ENCODE data around the gene SLC8A1. TPM values are rescaled to one million over a fixed set of nuclear protein-coding genes. Genes with fewer than 3 reads are reported as not detected.

The SLC8A1 gene
- total and polyA plus RNA-seq, 2 donors (not counting 1 experiment from before 2014, with no cell fraction given) = 0.07 to 0.20 TPM

GRCh38 chr2:40271094-40271493 is 180.8 kb downstream of the SLC8A1 start:
- no peak overlapping the region for H3K4me3 Mint-ChIP-seq
- H3K27me3 Mint-ChIP-seq = no peaks in the 10 kb centered on the region

GRCh38 chr2:40270372-40270771 is 181.5 kb downstream of the SLC8A1 start:
- Mint-ChIP-seq H3K9me3 (ENCODE audit: insufficient read depth) (no peaks in the 10 kb centered on the region), H3K4me1 (no peaks in the 10 kb centered on the region), H3K4me3 (no peak overlapping the region), H3K27ac (no peak overlapping the region), H3K27me3 (no peaks in the 10 kb centered on the region)
- ChIA-PET CTCF (no interaction called here), POLR2A (no interaction called here)
- no peaks in the 10 kb centered on the region for H3K4me1 ChIP-seq (ENCODE audit: control insufficient read depth in 2 of 2, insufficient read depth in 2 of 2, low read length in 2 of 2)
- no peaks in the 10 kb centered on the region for H3K27me3 ChIP-seq (replicated peaks in 1 of 4; ENCODE audit: control extremely low read depth in 1 of 4, control insufficient read depth in 3 of 4, insufficient read depth in 4 of 4, low read length in 3 of 4)
- no peaks in the 10 kb centered on the region for H3K36me3 ChIP-seq (replicated peaks in 1 of 2; ENCODE audit: control extremely low read depth in 1 of 2, control insufficient read depth in 1 of 2, extremely low read depth in 1 of 2, insufficient read depth in 2 of 2, low read length in 1 of 2)
- WGBS (ENCODE audit: insufficient coverage) = 100% methylated on average over 1 of the region's 2 CpGs
- no peak overlapping the region for H3K4me2 ChIP-seq (replicated peaks; ENCODE audit: low read depth, low read length, poor library complexity, severe bottlenecking)
- no peak overlapping the region for H3K9ac ChIP-seq (ENCODE audit: low read length)
- no peak overlapping the region for H3K27ac ChIP-seq (ENCODE audit: low read length in 2 of 2)
- H2AFZ ChIP-seq (ENCODE audit: insufficient read depth, low read depth, low read length, poor library complexity, severe bottlenecking) = no peak overlapping the region
- no peaks in the 10 kb centered on the region for H3K9me3 ChIP-seq (ENCODE audit: control extremely low read depth in 1 of 3, control insufficient read depth in 2 of 3, insufficient read depth in 1 of 3, low read length in 2 of 3)
- TF ChIP-seq EZH2 (IDR thresholded peaks at IDR 0.05; ENCODE audit: borderline replicate concordance, insufficient read depth, low read depth, low read length, poor library complexity, severe bottlenecking) (no peak), CTCF (IDR thresholded peaks at IDR 0.05) (no peak)
- no peak for DNase-seq
- no peak overlapping the region for H3K4me3 ChIP-seq (ENCODE audit: control extremely low read depth in 1 of 5, extremely low read depth in 1 of 5, insufficient read depth in 1 of 5, low read depth in 2 of 5, low read length in 4 of 5)
- H4K20me1 ChIP-seq (ENCODE audit: control insufficient read depth, insufficient read depth, low read length, poor library complexity, severe bottlenecking) = no peaks in the 10 kb centered on the region
- no peaks in the 10 kb centered on the region for H3K79me2 ChIP-seq (ENCODE audit: control insufficient read depth, insufficient read depth, low read length)
- intact Hi-C loops (cut with micrococcal nuclease) = no loop called here
- no peak for ATAC-seq (ENCODE audit: low read depth)

More at GRCh38 chr2:40271094-40271493, 180.8 kb downstream of the SLC8A1 start:
- ATAC-seq (ENCODE audit: low read depth) (no peak), DNase-seq (no peak)
- H3K36me3 ChIP-seq (replicated peaks in 1 of 2; ENCODE audit: control extremely low read depth in 1 of 2, control insufficient read depth in 1 of 2, extremely low read depth in 1 of 2, insufficient read depth in 2 of 2, low read length in 1 of 2) = no peaks in the 10 kb centered on the region
- no peaks in the 10 kb centered on the region for H3K4me1 Mint-ChIP-seq
- ChIA-PET CTCF (no interaction called here), POLR2A (no interaction called here)
- WGBS (ENCODE audit: insufficient coverage) = 58% methylated on average over 6 of the region's 6 CpGs
- H3K4me1 ChIP-seq (ENCODE audit: control insufficient read depth in 2 of 2, insufficient read depth in 2 of 2, low read length in 2 of 2) = no peaks in the 10 kb centered on the region
- H3K9ac ChIP-seq (ENCODE audit: low read length) = no peak overlapping the region
- no peaks in the 10 kb centered on the region for H3K79me2 ChIP-seq (ENCODE audit: control insufficient read depth, insufficient read depth, low read length)
- no peaks in the 10 kb centered on the region for H4K20me1 ChIP-seq (ENCODE audit: control insufficient read depth, insufficient read depth, low read length, poor library complexity, severe bottlenecking)
- no peak overlapping the region for H3K4me2 ChIP-seq (replicated peaks; ENCODE audit: low read depth, low read length, poor library complexity, severe bottlenecking)
- intact Hi-C loops (cut with micrococcal nuclease) = no loop called here
- no peak for TF ChIP-seq CTCF (IDR thresholded peaks at IDR 0.05)
- TF ChIP-seq EZH2 (IDR thresholded peaks at IDR 0.05; ENCODE audit: borderline replicate concordance, insufficient read depth, low read depth, low read length, poor library complexity, severe bottlenecking) = no peak
- H3K9me3 ChIP-seq (ENCODE audit: control extremely low read depth in 1 of 3, control insufficient read depth in 2 of 3, insufficient read depth in 1 of 3, low read length in 2 of 3) = no peaks in the 10 kb centered on the region
- H3K4me3 ChIP-seq (ENCODE audit: control extremely low read depth in 1 of 5, extremely low read depth in 1 of 5, insufficient read depth in 1 of 5, low read depth in 2 of 5, low read length in 4 of 5) = no peak overlapping the region
- no peak overlapping the region for H2AFZ ChIP-seq (ENCODE audit: insufficient read depth, low read depth, low read length, poor library complexity, severe bottlenecking)
- no peaks in the 10 kb centered on the region for H3K27me3 ChIP-seq (replicated peaks in 1 of 4; ENCODE audit: control extremely low read depth in 1 of 4, control insufficient read depth in 3 of 4, insufficient read depth in 4 of 4, low read length in 3 of 4)
- no peak overlapping the region for H3K27ac Mint-ChIP-seq
- no peaks in the 10 kb centered on the region for H3K9me3 Mint-ChIP-seq (ENCODE audit: insufficient read depth)
- no peak overlapping the region for H3K27ac ChIP-seq (ENCODE audit: low read length in 2 of 2)

All from B cell (primary cell).